Body of pancreas (tissue), 4 donors: ENCODE data around the gene NPR2. TPM values are rescaled to one million over a fixed set of nuclear protein-coding genes. Genes with fewer than 3 reads are reported as not detected.

ENCODE experiments used
- ATAC-seq: fragments of 150-250 bp; one replicate; pipeline ENCODE4 v1.9.1; 2016
- DNase-seq, 4 donors: peaks; one replicate each; pipeline ENCODE4 v3.0.0-alpha.2; 2019
- H3K27ac ChIP-seq, 4 donors: fragments of 200-600 bp; sonication (generic); 1 replicate in 3 of 4; 2 replicates in 1 of 4; pipeline versions ENCODE4 v1.5.1 to v1.6.1; 2016 to 2019; ENCODE audit warnings: mild to moderate bottlenecking in 1 of 4, mixed read lengths in 1 of 4, moderate library complexity in 1 of 4
- H3K27me3 ChIP-seq, 2 donors: fragments of 200-600 bp; sonication (generic); one replicate each; pipeline ENCODE4 v1.6.0; 2016; ENCODE audit warnings: mild to moderate bottlenecking in 1 of 2
- H3K36me3 ChIP-seq, 2 donors: fragments of 200-600 bp; sonication (generic); replicated peaks in 1 of 2; 2 replicates each; pipeline ENCODE4 v1.5.1; 2016; ENCODE audit warnings: low read depth in 2 of 2; ENCODE audit not compliant: insufficient read depth in 1 of 2
- H3K4me1 ChIP-seq: fragments of 200-600 bp; sonication (generic); one replicate; pipeline ENCODE4 v1.6.0; 2016
- H3K4me3 ChIP-seq, 2 donors: fragments of 200-600 bp; sonication (generic); 1 replicate in 1 of 2; 2 replicates in 1 of 2; pipeline ENCODE4 v1.5.1; 2016 to 2019
- H3K9me3 ChIP-seq, 3 donors: fragments of 200-600 bp; sonication (generic); 1 replicate in 2 of 3; 2 replicates in 1 of 3; pipeline ENCODE4 v1.5.1; 2016
- POLR2A ChIP-seq, 3 donors: fragments of 450-650 bp; IDR thresholded peaks; one replicate each; pipeline ENCODE4 v1.6.1; 2016; ENCODE audit warnings: antibody characterized with exemption in 3 of 3, mild to moderate bottlenecking in 2 of 3
- WGBS, 2 donors: methylation state at CpG; one replicate each; pipeline ENCODE4 v1.1.5; 2017; 5-methylcytosine and 5-hydroxymethylcytosine counted together
- intact Hi-C: fragments of 100-400 bp; cut with DNase I; formaldehyde crosslinking; loops from one replicate; pipeline ENCODE4 v1.15.1; 2023
- total RNA-seq, 2 donors: library from RNA; depleted of rRNA; stranded (reverse); fragments of >200 nt; gene quantifications; one replicate each; pipeline ENCODE4 v1.1.0, GENCODE V29; 2016
- TF ChIP-seq, protein P1 (sequence below), 7 experiments: fragments of 450-650 bp in 4 of 7; fragments of 200-600 bp in 3 of 7; sonication (generic) in 3 of 7; IDR thresholded peaks; one replicate each; pipeline ENCODE4 v1.5.1; 2016 to 2019; ENCODE audit warnings: antibody characterized with exemption in 7 of 7

The NPR2 gene
- total RNA-seq, 2 donors from 2014 or later: 5.4 to 20.1 TPM

DNA sequence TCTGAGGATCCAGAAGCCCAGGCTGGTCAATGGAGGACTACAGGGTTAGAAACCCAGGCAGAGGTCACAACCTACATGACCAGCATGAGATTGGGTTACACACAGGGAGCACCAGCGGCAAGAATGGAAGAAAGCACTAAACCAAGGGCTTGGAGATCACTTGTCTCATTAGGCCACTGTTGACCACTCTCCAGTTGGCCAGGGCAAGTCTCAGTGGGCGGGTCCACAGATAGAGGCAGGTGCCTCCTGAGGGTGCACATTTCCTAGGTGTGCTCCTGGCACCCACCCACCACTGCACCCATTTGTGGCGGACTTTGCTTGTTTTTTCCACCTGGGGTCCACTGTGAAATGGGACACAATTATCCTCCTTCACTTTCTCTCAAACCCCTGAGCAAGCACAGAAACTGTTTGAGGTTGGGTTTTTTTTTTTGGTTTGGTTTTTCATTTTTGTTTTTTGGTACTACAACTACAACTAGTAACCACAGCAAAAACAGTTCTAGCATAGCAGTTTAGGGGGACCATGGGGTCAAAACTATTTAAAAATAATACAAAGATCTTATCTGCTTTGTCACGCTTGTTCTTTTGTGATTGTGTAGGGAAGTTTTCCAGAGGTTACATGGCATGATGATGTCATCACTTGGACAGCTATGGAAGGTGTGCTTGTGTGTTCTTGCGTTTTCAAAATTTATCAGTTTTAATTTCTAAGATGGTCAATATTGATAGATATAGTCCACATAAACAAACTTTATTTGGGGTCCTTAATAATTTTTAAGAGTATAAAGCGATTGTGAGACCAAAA lies 6.1 kb downstream of the NPR2 start:
- no peaks in the 10 kb centered on the region for H3K4me1 ChIP-seq
- H3K9me3 ChIP-seq: no peaks in the 10 kb centered on the region
- no peaks in the 10 kb centered on the region for H3K27me3 ChIP-seq
- H3K36me3 ChIP-seq: no peaks in the 10 kb centered on the region
- H3K27ac ChIP-seq: no peak overlapping the region
- intact Hi-C loops: no loop called here
- no peak overlapping the region for H3K4me3 ChIP-seq
- 78 to 83% methylated on average over 6 of the region's 6 CpGs for WGBS, 2 donors
- no peak for DNase-seq
- no peak for TF ChIP-seq POLR2A (IDR thresholded peaks at IDR 0.05)
- TF ChIP-seq, protein P1, sequence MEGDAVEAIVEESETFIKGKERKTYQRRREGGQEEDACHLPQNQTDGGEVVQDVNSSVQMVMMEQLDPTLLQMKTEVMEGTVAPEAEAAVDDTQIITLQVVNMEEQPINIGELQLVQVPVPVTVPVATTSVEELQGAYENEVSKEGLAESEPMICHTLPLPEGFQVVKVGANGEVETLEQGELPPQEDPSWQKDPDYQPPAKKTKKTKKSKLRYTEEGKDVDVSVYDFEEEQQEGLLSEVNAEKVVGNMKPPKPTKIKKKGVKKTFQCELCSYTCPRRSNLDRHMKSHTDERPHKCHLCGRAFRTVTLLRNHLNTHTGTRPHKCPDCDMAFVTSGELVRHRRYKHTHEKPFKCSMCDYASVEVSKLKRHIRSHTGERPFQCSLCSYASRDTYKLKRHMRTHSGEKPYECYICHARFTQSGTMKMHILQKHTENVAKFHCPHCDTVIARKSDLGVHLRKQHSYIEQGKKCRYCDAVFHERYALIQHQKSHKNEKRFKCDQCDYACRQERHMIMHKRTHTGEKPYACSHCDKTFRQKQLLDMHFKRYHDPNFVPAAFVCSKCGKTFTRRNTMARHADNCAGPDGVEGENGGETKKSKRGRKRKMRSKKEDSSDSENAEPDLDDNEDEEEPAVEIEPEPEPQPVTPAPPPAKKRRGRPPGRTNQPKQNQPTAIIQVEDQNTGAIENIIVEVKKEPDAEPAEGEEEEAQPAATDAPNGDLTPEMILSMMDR (IDR thresholded peaks at IDR 0.05): no peak
- no peak for ATAC-seq

DNA sequence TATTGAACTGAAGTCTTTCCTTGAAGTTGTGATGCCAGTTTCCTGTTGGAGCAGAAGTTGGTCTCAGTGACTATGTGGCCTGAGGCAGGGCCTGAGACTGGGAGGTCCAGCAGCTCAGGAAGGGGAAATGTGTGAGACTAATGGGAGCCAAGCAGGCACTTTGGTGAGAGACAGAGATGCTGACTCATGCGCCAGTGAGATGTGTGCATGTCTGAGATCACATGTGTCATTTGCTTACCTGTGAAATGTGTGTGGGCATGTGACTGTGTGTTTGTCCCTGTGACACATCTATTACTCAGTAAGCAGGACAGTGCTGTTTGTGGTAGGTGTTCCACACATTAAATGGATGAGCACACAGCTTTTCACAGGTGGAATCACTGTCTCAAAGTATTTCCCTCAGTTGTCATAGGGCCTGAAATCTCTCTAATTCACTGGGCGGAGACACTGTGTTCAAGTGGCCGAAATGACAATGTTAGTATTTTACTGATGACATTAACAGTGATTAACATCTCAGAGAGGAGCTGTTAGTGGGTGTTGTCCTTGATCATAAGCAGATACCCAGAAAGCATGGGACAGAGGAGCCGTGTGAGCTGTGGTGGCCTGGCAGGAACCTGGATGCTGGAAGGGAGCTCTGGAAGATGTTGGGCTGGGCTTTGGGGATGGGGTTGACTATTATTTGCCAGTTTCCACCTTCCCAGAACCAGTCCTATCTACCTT lies 7.4 kb downstream of the NPR2 start:
- no peaks in the 10 kb centered on the region for H3K27me3 ChIP-seq
- H3K36me3 ChIP-seq: no peaks in the 10 kb centered on the region
- TF ChIP-seq POLR2A (IDR thresholded peaks at IDR 0.05): no peak
- TF ChIP-seq, protein P1 (IDR thresholded peaks at IDR 0.05): no peak
- WGBS, 2 donors: 83 to 96% methylated on average over 4 of the region's 4 CpGs
- H3K9me3 ChIP-seq: no peaks in the 10 kb centered on the region
- no peak for DNase-seq
- H3K27ac ChIP-seq: no peak overlapping the region
- H3K4me3 ChIP-seq: no peak overlapping the region
- no peak for ATAC-seq
- no peaks in the 10 kb centered on the region for H3K4me1 ChIP-seq
- intact Hi-C loops: no loop called here

DNA sequence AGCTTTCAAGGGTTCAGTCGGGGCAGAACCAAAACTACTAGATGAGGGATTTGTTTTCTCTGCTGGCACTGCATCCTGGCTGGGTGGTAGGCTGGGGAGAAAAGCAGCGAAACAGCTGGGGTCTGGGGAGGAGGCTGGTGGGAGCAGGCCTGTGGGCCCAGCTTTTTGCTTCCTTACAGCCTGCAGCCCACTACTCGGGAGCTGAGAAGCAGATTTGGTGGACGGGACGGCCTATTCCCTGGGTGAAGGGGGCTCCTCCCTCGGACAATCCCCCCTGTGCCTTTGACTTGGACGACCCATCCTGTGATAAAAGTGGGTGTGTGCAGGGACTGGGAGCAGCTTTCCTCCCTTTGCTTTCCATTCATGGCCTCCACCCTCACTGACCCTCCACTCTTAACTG lies 9.1 kb downstream of the NPR2 start:
- Histone ChIP-seq H3K27ac (no peak overlapping the region), H3K9me3 (no peaks in the 10 kb centered on the region), H3K36me3 (no peaks in the 10 kb centered on the region), H3K4me1 (no peaks in the 10 kb centered on the region), H3K4me3 (no peak overlapping the region), H3K27me3 (no peaks in the 10 kb centered on the region)
- ATAC-seq (no peak), DNase-seq (no peak)
- TF ChIP-seq POLR2A (IDR thresholded peaks at IDR 0.05): no peak
- TF ChIP-seq, protein P1 (IDR thresholded peaks at IDR 0.05): no peak
- WGBS, 2 donors: 72 to 83% methylated on average over 7 of the region's 7 CpGs
- intact Hi-C loops: no loop called here

DNA sequence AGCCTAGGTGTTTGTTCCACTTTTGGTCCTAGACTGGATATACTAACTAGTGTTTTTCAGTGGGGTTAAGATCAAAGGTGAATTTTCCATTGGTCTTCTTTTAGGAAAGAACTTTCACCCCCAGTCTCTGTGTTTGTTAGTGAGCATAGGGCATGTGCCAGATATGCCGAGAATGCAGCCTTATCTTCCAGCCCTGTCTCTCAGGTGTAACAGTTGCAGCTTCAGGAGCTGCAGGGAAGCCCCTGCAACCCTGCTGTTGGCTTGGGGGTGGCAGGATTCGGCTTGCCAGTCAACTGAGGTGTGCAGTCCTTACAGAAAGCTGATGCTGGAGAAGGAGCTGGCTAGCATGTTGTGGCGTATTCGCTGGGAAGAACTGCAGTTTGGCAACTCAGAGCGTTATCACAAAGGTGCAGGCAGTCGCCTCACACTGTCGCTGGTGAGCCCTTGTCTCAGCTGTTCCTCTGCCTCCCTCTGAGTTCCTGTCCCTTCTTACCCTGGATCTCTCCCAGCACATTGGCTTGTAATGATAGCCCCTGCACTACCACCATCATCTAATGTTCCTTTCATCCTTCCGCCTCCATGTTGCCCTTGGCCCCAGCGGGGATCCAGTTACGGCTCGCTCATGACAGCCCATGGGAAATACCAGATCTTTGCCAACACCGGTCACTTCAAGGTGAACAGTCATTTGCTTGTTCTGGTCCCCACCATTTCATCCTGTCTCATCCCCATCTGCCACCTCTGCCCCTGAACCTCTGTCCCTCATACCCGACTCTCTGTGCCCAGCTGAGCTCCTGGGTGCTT lies 10.1 kb downstream of the NPR2 start:
- intact Hi-C loops: no loop called here

More for the DNA sequence above, 10.1 kb downstream of the NPR2 start:
- Histone ChIP-seq H3K9me3 (no peaks in the 10 kb centered on the region), H3K27me3 (no peaks in the 10 kb centered on the region), H3K4me1 (no peaks in the 10 kb centered on the region), H3K36me3 (peaks cover 0 to 3% of the 10 kb centered on the region in 2 donors), H3K4me3 (no peak overlapping the region), H3K27ac (no peak overlapping the region)
- 79 to 86% methylated on average over 13 of the region's 13 CpGs for WGBS, 2 donors
- ATAC-seq (no peak), DNase-seq (no peak)
- TF ChIP-seq POLR2A (IDR thresholded peaks at IDR 0.05): no peak
- TF ChIP-seq, protein P1 (IDR thresholded peaks at IDR 0.05): no peak
